Measurements from ENCODE around the gene EVL. TPM values are rescaled to one million over a fixed set of nuclear protein-coding genes. Genes with fewer than 3 reads are reported as not detected.
"Not testable (repeated sequence)": the region's sequence is repeated elsewhere in the genome, so short reads cannot be mapped to it uniquely, and the experiment has no call there.

Gene EVL
- total RNA-seq, 2 donors from 2014 or later, result 41.5 to 42.0 TPM

- Histone ChIP-seq H3K27me3 (no peaks in the 10 kb centered on the region), H3K27ac (peak overlapping the region; percentile 2 to 13), H3K36me3 (no peaks in the 10 kb centered on the region), H3K9me3 (no peaks in the 10 kb centered on the region), H3K4me3 (no peak overlapping the region), H3K4me1 (peaks cover 0 to 51% of the 10 kb centered on the region in 2 donors)
- TF ChIP-seq CTCF (IDR thresholded peaks at IDR 0.05), result no peak
- no peak for DNase-seq (ENCODE audit: low spot score)
Observed at GRCh38 chr14:100020629-100021028, 44.6 kb upstream of the EVL start.

GRCh38 chr14:100022772-100023451 lies 42.3 kb upstream of the EVL start:
- peak overlapping the region in 1 of 2 donors; percentile 33 for H3K27ac ChIP-seq
- peaks cover 0 to 52% of the 10 kb centered on the region in 2 donors for H3K4me1 ChIP-seq
- no peak for DNase-seq (ENCODE audit: low spot score)
- TF ChIP-seq CTCF (IDR thresholded peaks at IDR 0.05), result no peak
- no peaks in the 10 kb centered on the region for H3K9me3 ChIP-seq
- H3K27me3 ChIP-seq, result no peaks in the 10 kb centered on the region
- no peak overlapping the region for H3K4me3 ChIP-seq
- H3K36me3 ChIP-seq, result no peaks in the 10 kb centered on the region

GRCh38 chr14:100025111-100025510 lies 40.1 kb upstream of the EVL start:
- no peak overlapping the region for H3K27ac ChIP-seq
- DNase-seq (ENCODE audit: low spot score), result no peak
- H3K9me3 ChIP-seq, result no peaks in the 10 kb centered on the region
- H3K27me3 ChIP-seq, result no peaks in the 10 kb centered on the region
- H3K4me3 ChIP-seq, result no peak overlapping the region
- H3K36me3 ChIP-seq, result no peaks in the 10 kb centered on the region
- H3K4me1 ChIP-seq, result peaks cover 0 to 42% of the 10 kb centered on the region in 2 donors
- peak in 1 of 2 donors; percentile 46 for TF ChIP-seq CTCF (IDR thresholded peaks at IDR 0.05)

- H3K4me3 ChIP-seq, result no peak overlapping the region
- H3K9me3 ChIP-seq, result no peaks in the 10 kb centered on the region
- no peaks in the 10 kb centered on the region for H3K27me3 ChIP-seq
- TF ChIP-seq CTCF (IDR thresholded peaks at IDR 0.05), result no peak
- no peak for DNase-seq (ENCODE audit: low spot score)
- H3K27ac ChIP-seq, result no peak overlapping the region
- no peaks in the 10 kb centered on the region for H3K36me3 ChIP-seq
- H3K4me1 ChIP-seq, result peaks cover 0 to 52% of the 10 kb centered on the region in 2 donors
Observed at GRCh38 chr14:100027771-100028490, 37.3 kb upstream of the EVL start.

- peaks cover 0 to 40% of the 10 kb centered on the region in 2 donors for H3K4me1 ChIP-seq
- H3K36me3 ChIP-seq, result no peaks in the 10 kb centered on the region
- H3K27me3 ChIP-seq, result no peaks in the 10 kb centered on the region
- no peaks in the 10 kb centered on the region for H3K9me3 ChIP-seq
- TF ChIP-seq CTCF (IDR thresholded peaks at IDR 0.05), result no peak
- DNase-seq (ENCODE audit: low spot score), result no peak
- H3K4me3 ChIP-seq, result no peak overlapping the region
- no peak overlapping the region for H3K27ac ChIP-seq
Observed at GRCh38 chr14:100028990-100029677, 36.1 kb upstream of the EVL start.

- not testable (repeated sequence) for H3K27me3 ChIP-seq; DNase-seq (ENCODE audit: low spot score)
- H3K27ac ChIP-seq, result peak overlapping the region in 1 of 2 donors; percentile 23
Observed at GRCh38 chr14:100030006-100030405, 35.2 kb upstream of the EVL start.

More at GRCh38 chr14:100030006-100030405, 35.2 kb upstream of the EVL start:
- peaks cover 0 to 31% of the 10 kb centered on the region in 2 donors for H3K4me1 ChIP-seq
- not testable (repeated sequence) for H3K9me3 ChIP-seq, H3K4me3 ChIP-seq, H3K36me3 ChIP-seq

Measured in right atrium auricular region (tissue), 2 donors.